Endodermal cell (in vitro differentiated cells): ENCODE results near the gene CEP85L. TPM values are rescaled to one million over a fixed set of nuclear protein-coding genes. Genes with fewer than 3 reads are reported as not detected.

Experiments used
- DNase-seq: peaks from one replicate; pipeline ENCODE4 v3.0.0-alpha.2; 2017
- H3K27ac ChIP-seq: 2 replicates; pipeline ENCODE4 v1.5.1; 2013; ENCODE audit warnings: mild to moderate bottlenecking, low read depth, low read length, moderate library complexity
- H3K27me3 ChIP-seq: 2 replicates; pipeline ENCODE4 v1.6.1; 2013; ENCODE audit warnings: mild to moderate bottlenecking, low read length, moderate library complexity; ENCODE audit not compliant: insufficient read depth, control insufficient read depth, poor library complexity, severe bottlenecking
- H3K36me3 ChIP-seq: 2 replicates; pipeline ENCODE4 v1.7.0; 2013; ENCODE audit warnings: mild to moderate bottlenecking, low read length, moderate library complexity; ENCODE audit not compliant: control insufficient read depth, insufficient read depth
- H3K4me1 ChIP-seq: one replicate; pipeline ENCODE4 v1.7.0; 2013; ENCODE audit warnings: low read length; ENCODE audit not compliant: control insufficient read depth, insufficient read depth
- H3K4me3 ChIP-seq: 2 replicates; pipeline ENCODE4 v1.5.1; 2013; ENCODE audit warnings: mild to moderate bottlenecking, low read length, moderate library complexity
- H3K9ac ChIP-seq: 2 replicates; pipeline ENCODE4 v1.6.1; 2013; ENCODE audit warnings: mild to moderate bottlenecking, low read length, moderate library complexity; ENCODE audit not compliant: poor library complexity, severe bottlenecking; ENCODE audit errors: extremely low read depth
- H3K9me3 ChIP-seq: 2 replicates; pipeline ENCODE4 v1.6.1; 2013; ENCODE audit warnings: mild to moderate bottlenecking, low read length, moderate library complexity; ENCODE audit not compliant: control insufficient read depth
- H3K27ac Mint-ChIP-seq: 2 replicates; pipeline ENCODE4 v1.8.0; 2020; ENCODE audit warnings: mixed read lengths
- H3K27me3 Mint-ChIP-seq: 2 replicates; pipeline ENCODE4 v1.8.0; 2021; ENCODE audit warnings: mild to moderate bottlenecking, mixed read lengths; ENCODE audit not compliant: insufficient read depth
- H3K36me3 Mint-ChIP-seq: 2 replicates; pipeline ENCODE4 v1.8.0; 2020; ENCODE audit warnings: low read depth, mixed read lengths
- H3K4me1 Mint-ChIP-seq: 2 replicates; pipeline ENCODE4 v1.8.0; 2020; ENCODE audit warnings: mixed read lengths
- H3K4me3 Mint-ChIP-seq: 2 replicates; pipeline ENCODE4 v1.8.0; 2020; ENCODE audit warnings: mild to moderate bottlenecking, moderate library complexity, mixed read lengths
- H3K9me3 Mint-ChIP-seq: 2 replicates; pipeline ENCODE4 v1.8.0; 2020; ENCODE audit warnings: mild to moderate bottlenecking, mixed read lengths
- WGBS, 2 experiments: methylation state at CpG; one replicate each; pipeline versions ENCODE4 v1.1.5 to v1.1.7; 2013; ENCODE audit warnings: missing lambda C conversion rate in 2 of 2, mixed read lengths in 1 of 2; ENCODE audit not compliant: insufficient coverage in 1 of 2, insufficient read length in 1 of 2; 5-methylcytosine and 5-hydroxymethylcytosine counted together
- total RNA-seq, 2 donors: library from RNA; stranded (reverse); fragmentation: NEBNext Ultra II Directional in 1 of 2; extraction: Animal tissue kit (Norgen Biotek cat#: 25700) in 1 of 2; gene quantifications; 2 replicates in 1 of 2; 3 replicates in 1 of 2; pipeline ENCODE4 v1.2.1, GENCODE V29; 2021
- TF ChIP-seq, protein P1 (sequence below): fragments of 200-600 bp; sonication (generic); conservative IDR thresholded peaks from 2 replicates; pipeline ENCODE4 v1.5.0; 2021; ENCODE audit warnings: antibody characterized with exemption, mild to moderate bottlenecking

CEP85L gene
- total RNA-seq, 2 donors from 2014 or later, result 6.7 to 10.2 TPM

DNA sequence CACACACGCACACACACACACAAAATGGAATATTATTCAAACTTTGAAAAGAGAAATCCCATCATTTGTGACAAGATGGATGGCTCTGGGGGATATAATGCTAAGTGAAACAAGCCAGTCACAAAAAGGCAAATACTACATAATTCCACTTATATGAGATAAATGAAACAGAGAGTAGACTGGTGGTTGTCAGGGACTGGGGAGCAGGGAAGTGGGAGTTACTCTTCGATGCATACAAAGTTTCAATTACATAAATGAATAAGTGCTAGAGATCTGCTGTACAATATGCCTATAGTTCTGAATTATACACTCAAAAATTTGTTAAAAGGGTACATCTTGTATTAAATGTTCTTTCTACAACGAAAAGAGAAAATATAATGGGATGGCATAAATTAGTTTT lies 161.4 kb downstream of the CEP85L start:
- H3K4me1 Mint-ChIP-seq, result peaks cover 28% of the 10 kb centered on the region
- no peak overlapping the region for H3K27ac Mint-ChIP-seq
- DNase-seq, result no peak
- no peaks in the 10 kb centered on the region for H3K27me3 ChIP-seq
- TF ChIP-seq, protein P1, sequence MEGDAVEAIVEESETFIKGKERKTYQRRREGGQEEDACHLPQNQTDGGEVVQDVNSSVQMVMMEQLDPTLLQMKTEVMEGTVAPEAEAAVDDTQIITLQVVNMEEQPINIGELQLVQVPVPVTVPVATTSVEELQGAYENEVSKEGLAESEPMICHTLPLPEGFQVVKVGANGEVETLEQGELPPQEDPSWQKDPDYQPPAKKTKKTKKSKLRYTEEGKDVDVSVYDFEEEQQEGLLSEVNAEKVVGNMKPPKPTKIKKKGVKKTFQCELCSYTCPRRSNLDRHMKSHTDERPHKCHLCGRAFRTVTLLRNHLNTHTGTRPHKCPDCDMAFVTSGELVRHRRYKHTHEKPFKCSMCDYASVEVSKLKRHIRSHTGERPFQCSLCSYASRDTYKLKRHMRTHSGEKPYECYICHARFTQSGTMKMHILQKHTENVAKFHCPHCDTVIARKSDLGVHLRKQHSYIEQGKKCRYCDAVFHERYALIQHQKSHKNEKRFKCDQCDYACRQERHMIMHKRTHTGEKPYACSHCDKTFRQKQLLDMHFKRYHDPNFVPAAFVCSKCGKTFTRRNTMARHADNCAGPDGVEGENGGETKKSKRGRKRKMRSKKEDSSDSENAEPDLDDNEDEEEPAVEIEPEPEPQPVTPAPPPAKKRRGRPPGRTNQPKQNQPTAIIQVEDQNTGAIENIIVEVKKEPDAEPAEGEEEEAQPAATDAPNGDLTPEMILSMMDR, result no peak
- H3K9ac ChIP-seq, result no peak overlapping the region
- H3K36me3 Mint-ChIP-seq, result peaks cover 23% of the 10 kb centered on the region
- H3K4me1 ChIP-seq, result no peaks in the 10 kb centered on the region
- H3K4me3 Mint-ChIP-seq, result no peak overlapping the region
- no peak overlapping the region for H3K27ac ChIP-seq
- peaks cover 24% of the 10 kb centered on the region for H3K9me3 Mint-ChIP-seq
- no peaks in the 10 kb centered on the region for H3K36me3 ChIP-seq
- peaks cover 34% of the 10 kb centered on the region for H3K9me3 ChIP-seq
- 86 to 88% methylated on average over 1 to 3 of the region's 3 CpGs for WGBS, 2 experiments
- H3K27me3 Mint-ChIP-seq, result no peaks in the 10 kb centered on the region
- H3K4me3 ChIP-seq, result no peak overlapping the region

GRCh38 chr6:118488631-118489030 lies 162.8 kb downstream of the CEP85L start:
- H3K9me3 Mint-ChIP-seq, result peaks cover 24% of the 10 kb centered on the region
- Histone ChIP-seq H3K27ac (no peak overlapping the region), H3K27me3 (no peaks in the 10 kb centered on the region), H3K36me3 (no peaks in the 10 kb centered on the region), H3K4me3 (no peak overlapping the region), H3K9ac (no peak overlapping the region), H3K9me3 (peaks cover 32% of the 10 kb centered on the region), H3K4me1 (no peaks in the 10 kb centered on the region)
- H3K4me3 Mint-ChIP-seq, result no peak overlapping the region
- no peak for DNase-seq
- TF ChIP-seq, protein P1, result no peak
- peaks cover 19% of the 10 kb centered on the region for H3K4me1 Mint-ChIP-seq
- H3K27me3 Mint-ChIP-seq, result no peaks in the 10 kb centered on the region
- H3K36me3 Mint-ChIP-seq, result peaks cover 23% of the 10 kb centered on the region
- no peak overlapping the region for H3K27ac Mint-ChIP-seq

DNA sequence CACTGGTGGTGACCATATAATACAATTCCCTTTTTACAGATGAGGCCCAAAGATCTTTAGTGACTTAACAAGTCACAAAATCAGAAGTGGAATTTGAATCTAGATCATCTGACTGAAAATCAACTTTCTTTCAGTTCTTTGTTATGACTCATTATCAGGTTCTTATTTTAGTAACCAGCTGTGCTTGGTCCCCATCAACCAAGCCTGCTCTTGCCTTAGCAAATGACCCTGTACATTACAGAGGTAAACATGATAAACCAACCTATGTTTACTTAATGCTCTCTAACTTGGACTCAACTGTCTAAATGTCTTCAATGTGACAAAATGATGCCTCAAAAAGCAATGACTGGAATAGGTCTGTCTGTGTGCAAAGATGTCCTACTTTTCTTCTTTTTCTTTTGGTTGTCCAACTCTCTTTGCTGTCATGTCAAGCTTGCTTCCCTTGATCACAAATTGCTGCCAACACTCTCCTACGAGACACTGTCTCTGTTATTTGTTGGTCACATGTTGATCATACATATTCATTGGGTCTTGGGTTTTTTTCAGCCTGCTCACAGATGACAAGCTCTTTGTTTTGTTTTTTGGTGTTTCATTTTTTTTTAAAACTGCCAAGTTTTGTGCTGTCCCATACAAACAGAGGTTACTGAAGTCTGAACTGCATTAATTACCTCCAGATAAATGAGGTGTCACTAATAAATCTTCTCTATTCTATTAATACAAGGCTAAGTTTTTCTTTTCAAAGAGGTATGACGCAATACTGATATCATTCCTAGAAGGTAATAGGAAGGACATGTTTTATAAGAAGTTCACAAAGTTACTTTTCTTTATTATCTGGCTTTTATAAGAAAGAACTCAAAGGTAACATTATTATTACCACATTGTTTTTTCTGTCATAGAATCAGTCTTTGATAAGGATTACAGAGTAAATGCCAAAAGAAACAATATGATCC lies 165.5 kb downstream of the CEP85L start:
- Mint-ChIP-seq H3K4me3 (no peak overlapping the region), H3K36me3 (peaks cover 23% of the 10 kb centered on the region), H3K9me3 (peaks cover 24% of the 10 kb centered on the region), H3K27ac (no peak overlapping the region), H3K4me1 (peaks cover 12% of the 10 kb centered on the region), H3K27me3 (no peaks in the 10 kb centered on the region)
- H3K9me3 ChIP-seq, result peaks cover 32% of the 10 kb centered on the region
- 81% methylated on average over 2 of the region's 2 CpGs; no CpG with 5 or more reads in 1 of the 2 experiments for WGBS, 2 experiments
- no peak for DNase-seq
- H3K4me1 ChIP-seq, result no peaks in the 10 kb centered on the region
- TF ChIP-seq, protein P1, result no peak
- no peak overlapping the region for H3K4me3 ChIP-seq
- H3K9ac ChIP-seq, result no peak overlapping the region
- H3K27me3 ChIP-seq, result no peaks in the 10 kb centered on the region
- no peak overlapping the region for H3K27ac ChIP-seq
- H3K36me3 ChIP-seq, result no peaks in the 10 kb centered on the region
